Measurements from ENCODE around the gene KANK2.

Gene KANK2

GRCh38 chr19:11214387-11214786 lies 17.0 kb upstream of the KANK2 start:
- H3K4me3 ChIP-seq (ENCODE audit: low read length): no peak overlapping the region
- TF ChIP-seq EZH2phosphoT487 (IDR thresholded peaks at IDR 0.05; ENCODE audit: borderline replicate concordance, low read length): no peak
- TF ChIP-seq CTCF (IDR thresholded peaks at IDR 0.05; ENCODE audit: low read depth, low read length, poor library complexity, severe bottlenecking): no peak
- no peaks in the 10 kb centered on the region for H3K4me1 ChIP-seq (ENCODE audit: control insufficient read depth, low read length)
- H3K4me2 ChIP-seq (ENCODE audit: low read length): no peak overlapping the region
- no peaks in the 10 kb centered on the region for H3K79me2 ChIP-seq (ENCODE audit: control insufficient read depth, low read length)
- H3K36me3 ChIP-seq (ENCODE audit: control insufficient read depth, low read length): peaks cover 7% of the 10 kb centered on the region
- H3F3A ChIP-seq (ENCODE audit: control insufficient read depth, insufficient read depth): no peaks in the 10 kb centered on the region
- peaks cover 8% of the 10 kb centered on the region; the same call in 1 of the 2 replicates for H3K9me3 ChIP-seq (ENCODE audit: control insufficient read depth, insufficient read depth, low read length)
- H4K20me1 ChIP-seq (ENCODE audit: control insufficient read depth, insufficient read depth, low read depth, low read length): no peaks in the 10 kb centered on the region
- no peaks in the 10 kb centered on the region for H3K9me2 ChIP-seq (replicated peaks; ENCODE audit: control insufficient read depth, low read length)
- no peak overlapping the region for H3K27ac ChIP-seq (ENCODE audit: low read depth, low read length)
- no peaks in the 10 kb centered on the region for H3K27me3 ChIP-seq (ENCODE audit: control insufficient read depth, low read length)

GRCh38 chr19:11210656-11210928 lies 13.2 kb upstream of the KANK2 start:
- H3K4me3 ChIP-seq (ENCODE audit: low read length): no peak overlapping the region
- peaks cover 7% of the 10 kb centered on the region; the same call in 1 of the 2 replicates for H3K36me3 ChIP-seq (ENCODE audit: control insufficient read depth, low read length)
- H3K9me3 ChIP-seq (ENCODE audit: control insufficient read depth, insufficient read depth, low read length): peaks cover 8% of the 10 kb centered on the region; the same call in 1 of the 2 replicates
- H3K4me1 ChIP-seq (ENCODE audit: control insufficient read depth, low read length): peaks cover 4% of the 10 kb centered on the region; the same call in 1 of the 2 replicates
- H3K4me2 ChIP-seq (ENCODE audit: low read length): no peak overlapping the region
- no peaks in the 10 kb centered on the region for H4K20me1 ChIP-seq (ENCODE audit: control insufficient read depth, insufficient read depth, low read depth, low read length)
- no peaks in the 10 kb centered on the region for H3K27me3 ChIP-seq (ENCODE audit: control insufficient read depth, low read length)
- no peaks in the 10 kb centered on the region for H3F3A ChIP-seq (ENCODE audit: control insufficient read depth, insufficient read depth)
- no peaks in the 10 kb centered on the region for H3K9me2 ChIP-seq (replicated peaks; ENCODE audit: control insufficient read depth, low read length)
- no peaks in the 10 kb centered on the region for H3K79me2 ChIP-seq (ENCODE audit: control insufficient read depth, low read length)
- H3K27ac ChIP-seq (ENCODE audit: low read depth, low read length): no peak overlapping the region
- TF ChIP-seq CTCF (IDR thresholded peaks at IDR 0.05; ENCODE audit: low read depth, low read length, poor library complexity, severe bottlenecking) (no peak), EZH2phosphoT487 (IDR thresholded peaks at IDR 0.05; ENCODE audit: borderline replicate concordance, low read length) (no peak)

GRCh38 chr19:11209839-11210655 lies 12.7 kb upstream of the KANK2 start:
- Histone ChIP-seq H4K20me1 (ENCODE audit: control insufficient read depth, insufficient read depth, low read depth, low read length) (no peaks in the 10 kb centered on the region), H3K27ac (ENCODE audit: low read depth, low read length) (no peak overlapping the region), H3K9me3 (ENCODE audit: control insufficient read depth, insufficient read depth, low read length) (peaks cover 8% of the 10 kb centered on the region; the same call in 1 of the 2 replicates), H3F3A (ENCODE audit: control insufficient read depth, insufficient read depth) (no peaks in the 10 kb centered on the region), H3K4me2 (ENCODE audit: low read length) (no peak overlapping the region), H3K27me3 (ENCODE audit: control insufficient read depth, low read length) (no peaks in the 10 kb centered on the region), H3K79me2 (ENCODE audit: control insufficient read depth, low read length) (no peaks in the 10 kb centered on the region), H3K36me3 (ENCODE audit: control insufficient read depth, low read length) (peaks cover 7% of the 10 kb centered on the region; the same call in 1 of the 2 replicates), H3K4me1 (ENCODE audit: control insufficient read depth, low read length) (peaks cover 4% of the 10 kb centered on the region; the same call in 1 of the 2 replicates), H3K4me3 (ENCODE audit: low read length) (no peak overlapping the region), H3K9me2 (replicated peaks; ENCODE audit: control insufficient read depth, low read length) (no peaks in the 10 kb centered on the region)
- no peak for TF ChIP-seq EZH2phosphoT487 (IDR thresholded peaks at IDR 0.05; ENCODE audit: borderline replicate concordance, low read length)
- TF ChIP-seq CTCF (IDR thresholded peaks at IDR 0.05; ENCODE audit: low read depth, low read length, poor library complexity, severe bottlenecking): no peak
